ENCODE data around the gene SAV1. TPM values are rescaled to one million over a fixed set of nuclear protein-coding genes. Genes with fewer than 3 reads are reported as not detected.

Gene SAV1
- total and polyA plus RNA-seq, 2 of the 8 experiments (the other 6 are each of a cell fraction or from before 2014, with no cell fraction given), result 15.9 to 78.3 TPM

DNA sequence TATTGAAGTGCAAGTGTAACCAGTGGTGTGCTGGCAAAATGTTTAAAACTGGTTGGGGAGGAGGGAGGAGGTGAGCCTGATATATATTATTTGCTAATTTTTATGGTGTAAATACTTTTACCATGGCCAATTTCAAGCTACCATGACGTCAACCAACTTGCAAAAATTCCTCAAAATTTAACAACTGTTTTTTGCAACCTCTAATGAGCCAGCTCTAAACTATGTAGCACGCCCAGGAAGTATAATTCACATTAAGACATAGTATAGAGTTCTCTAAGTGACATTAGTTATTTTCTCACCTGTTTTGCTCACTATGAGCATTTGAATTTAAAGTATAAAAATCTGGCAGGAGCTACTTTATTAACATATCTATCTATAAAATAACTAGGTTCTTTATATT is 66.7 kb downstream of the SAV1 start (continued):
- TF ChIP-seq, protein P1, sequence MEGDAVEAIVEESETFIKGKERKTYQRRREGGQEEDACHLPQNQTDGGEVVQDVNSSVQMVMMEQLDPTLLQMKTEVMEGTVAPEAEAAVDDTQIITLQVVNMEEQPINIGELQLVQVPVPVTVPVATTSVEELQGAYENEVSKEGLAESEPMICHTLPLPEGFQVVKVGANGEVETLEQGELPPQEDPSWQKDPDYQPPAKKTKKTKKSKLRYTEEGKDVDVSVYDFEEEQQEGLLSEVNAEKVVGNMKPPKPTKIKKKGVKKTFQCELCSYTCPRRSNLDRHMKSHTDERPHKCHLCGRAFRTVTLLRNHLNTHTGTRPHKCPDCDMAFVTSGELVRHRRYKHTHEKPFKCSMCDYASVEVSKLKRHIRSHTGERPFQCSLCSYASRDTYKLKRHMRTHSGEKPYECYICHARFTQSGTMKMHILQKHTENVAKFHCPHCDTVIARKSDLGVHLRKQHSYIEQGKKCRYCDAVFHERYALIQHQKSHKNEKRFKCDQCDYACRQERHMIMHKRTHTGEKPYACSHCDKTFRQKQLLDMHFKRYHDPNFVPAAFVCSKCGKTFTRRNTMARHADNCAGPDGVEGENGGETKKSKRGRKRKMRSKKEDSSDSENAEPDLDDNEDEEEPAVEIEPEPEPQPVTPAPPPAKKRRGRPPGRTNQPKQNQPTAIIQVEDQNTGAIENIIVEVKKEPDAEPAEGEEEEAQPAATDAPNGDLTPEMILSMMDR (IDR thresholded peaks at IDR 0.05; ENCODE audit: control extremely low read depth in 1 of 3, insufficient read depth in 1 of 3, low read depth in 1 of 3, low read length in 3 of 3), result no peak
- TF ChIP-seq SIRT6 (IDR thresholded peaks at IDR 0.05; ENCODE audit: low read length) (no peak), EZH2 (IDR thresholded peaks at IDR 0.05; ENCODE audit: low read depth, low read length, severe bottlenecking) (no peak), RBBP5 (IDR thresholded peaks at IDR 0.05; ENCODE audit: borderline replicate concordance, low read depth, low read length) (no peak), EP300 (IDR thresholded peaks at IDR 0.05; ENCODE audit: borderline replicate concordance in 1 of 2, low read depth in 2 of 2, low read length in 2 of 2) (no peak), CEBPB (IDR thresholded peaks at IDR 0.05; ENCODE audit: low read depth, low read length) (no peak)
- TF ChIP-seq, protein P2, sequence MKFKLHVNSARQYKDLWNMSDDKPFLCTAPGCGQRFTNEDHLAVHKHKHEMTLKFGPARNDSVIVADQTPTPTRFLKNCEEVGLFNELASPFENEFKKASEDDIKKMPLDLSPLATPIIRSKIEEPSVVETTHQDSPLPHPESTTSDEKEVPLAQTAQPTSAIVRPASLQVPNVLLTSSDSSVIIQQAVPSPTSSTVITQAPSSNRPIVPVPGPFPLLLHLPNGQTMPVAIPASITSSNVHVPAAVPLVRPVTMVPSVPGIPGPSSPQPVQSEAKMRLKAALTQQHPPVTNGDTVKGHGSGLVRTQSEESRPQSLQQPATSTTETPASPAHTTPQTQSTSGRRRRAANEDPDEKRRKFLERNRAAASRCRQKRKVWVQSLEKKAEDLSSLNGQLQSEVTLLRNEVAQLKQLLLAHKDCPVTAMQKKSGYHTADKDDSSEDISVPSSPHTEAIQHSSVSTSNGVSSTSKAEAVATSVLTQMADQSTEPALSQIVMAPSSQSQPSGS (IDR thresholded peaks at IDR 0.05; ENCODE audit: low read length), result no peak

Measured in H1 (cell line).